ENCODE measurements around the gene EIF4G1. TPM values are rescaled to one million over a fixed set of nuclear protein-coding genes. Genes with fewer than 3 reads are reported as not detected.

Gene EIF4G1
- 243 to 299 TPM (median 295 TPM) in 5 replicates for total RNA-seq (2022; extraction: Qiagen RNA extraction)

GRCh38 chr3:184314363-184314699 lies at the start of gene EIF4G1:
EIF4G1 (plus strand) TSS chr3:184314606; CDS start chr3:184315797, 1,191 bp downstream.

GRCh38 chr3:184275961-184276910 lies 38.2 kb upstream of the EIF4G1 start, which contains the start of gene ECE2:
ECE2 (plus strand) TSS chr3:184276022; CDS start chr3:184276154, 132 bp downstream.

GRCh38 chr3:184298759-184299487 lies 15.5 kb upstream of the EIF4G1 start, which contains the start of gene PSMD2:
PSMD2 (plus strand) TSS chr3:184299241; CDS start chr3:184299267, 26 bp downstream.

GRCh38 chr3:184337399-184337714 lies 23.0 kb downstream of the EIF4G1 start, which contains the start of gene FAM131A:
FAM131A (plus strand) TSS chr3:184337600; CDS start chr3:184337631, 31 bp downstream.

GRCh38 chr3:184361532-184361931 lies 47.1 kb downstream of the EIF4G1 start, which contains the start of the genes CLCN2 and POLR2H:
CLCN2 (minus strand) TSS chr3:184361605; CDS start chr3:184361479, 126 bp downstream.
POLR2H (plus strand) TSS chr3:184361710; CDS start chr3:184363493, 1,783 bp downstream.

GRCh38 chr3:184377882-184378445 lies 63.6 kb downstream of the EIF4G1 start, which contains the start of gene THPO:
THPO (minus strand) TSS chr3:184378207; CDS start chr3:184376259, 1,948 bp downstream.

GRCh38 chr3:184379358-184380184 lies 65.2 kb downstream of the EIF4G1 start, which contains the start of gene CHRD:
CHRD (plus strand) TSS chr3:184380054; CDS start chr3:184380319, 265 bp downstream.

Other genes starting within 250 kb of the EIF4G1 start
- not detected in 5 replicates for gene HTR3E, start 217.5 kb upstream of the EIF4G1 start, total RNA-seq (2022; extraction: Qiagen RNA extraction)
- gene EIF2B5, start 179.2 kb upstream of the EIF4G1 start, total RNA-seq (2022; extraction: Qiagen RNA extraction) = 24.7 to 26.9 TPM (median 26.3 TPM) in 5 replicates
- gene DVL3, start 159.2 kb upstream of the EIF4G1 start, total RNA-seq (2022; extraction: Qiagen RNA extraction) = 14.7 to 28.1 TPM (median 25.7 TPM) in 5 replicates
- gene AP2M1, start 139.8 kb upstream of the EIF4G1 start, total RNA-seq (2022; extraction: Qiagen RNA extraction) = 277 to 297 TPM (median 292 TPM) in 5 replicates
- gene ABCF3, start 128.4 kb upstream of the EIF4G1 start, total RNA-seq (2022; extraction: Qiagen RNA extraction) = 30.0 to 37.4 TPM (median 33.1 TPM) in 5 replicates
- gene VWA5B2, start 85.0 kb upstream of the EIF4G1 start, total RNA-seq (2022; extraction: Qiagen RNA extraction) = 0.20 to 0.50 TPM (median 0.39 TPM) in 5 replicates
- gene ALG3, start 65.6 kb upstream of the EIF4G1 start, total RNA-seq (2022; extraction: Qiagen RNA extraction) = 53.0 to 83.1 TPM (median 72.0 TPM) in 5 replicates
- gene EEF1AKMT4, start 64.9 kb upstream of the EIF4G1 start, total RNA-seq (2022; extraction: Qiagen RNA extraction) = 8.6 to 11.5 TPM (median 10.0 TPM) in 5 replicates
- gene CAMK2N2, start 53.1 kb upstream of the EIF4G1 start, total RNA-seq (2022; extraction: Qiagen RNA extraction) = 0.96 to 2.0 TPM (median 1.5 TPM) in 5 replicates
- gene ECE2, start 38.6 kb upstream of the EIF4G1 start, total RNA-seq (2022; extraction: Qiagen RNA extraction) = not detected in 5 replicates
- gene PSMD2, start 15.4 kb upstream of the EIF4G1 start, total RNA-seq (2022; extraction: Qiagen RNA extraction) = 257 to 391 TPM (median 283 TPM) in 5 replicates
- gene FAM131A, start 23.0 kb downstream of the EIF4G1 start, total RNA-seq (2022; extraction: Qiagen RNA extraction) = 7.5 to 10.5 TPM (median 9.4 TPM) in 5 replicates
- gene CLCN2, start 47.0 kb downstream of the EIF4G1 start, total RNA-seq (2022; extraction: Qiagen RNA extraction) = 2.9 to 5.4 TPM (median 4.7 TPM) in 5 replicates
- gene POLR2H, start 47.1 kb downstream of the EIF4G1 start, total RNA-seq (2022; extraction: Qiagen RNA extraction) = 65.2 to 72.1 TPM (median 66.4 TPM) in 5 replicates
- gene THPO, start 63.6 kb downstream of the EIF4G1 start, total RNA-seq (2022; extraction: Qiagen RNA extraction) = 0.08 to 0.11 TPM in 2 of 5 replicates, not detected in the others
- gene CHRD, start 65.4 kb downstream of the EIF4G1 start, total RNA-seq (2022; extraction: Qiagen RNA extraction) = 0.19 to 0.29 TPM (median 0.23 TPM) in 5 replicates
- 0.17 to 0.45 TPM (median 0.26 TPM) in 5 replicates for gene EPHB3, start 247.2 kb downstream of the EIF4G1 start, total RNA-seq (2022; extraction: Qiagen RNA extraction)

All from A549 treated with dexamethasone at 1 μM for 4 hours (cell line).